IPS DF 4.7 (cell line): ENCODE measurements around the gene EPS8L1.

ENCODE experiments used
- DNase-seq: peaks from one replicate; pipeline ENCODE4 v3.0.0-alpha.2; 2013; ENCODE audit warnings: low spot score; ENCODE audit errors: extremely low read depth

Gene EPS8L1

DNA sequence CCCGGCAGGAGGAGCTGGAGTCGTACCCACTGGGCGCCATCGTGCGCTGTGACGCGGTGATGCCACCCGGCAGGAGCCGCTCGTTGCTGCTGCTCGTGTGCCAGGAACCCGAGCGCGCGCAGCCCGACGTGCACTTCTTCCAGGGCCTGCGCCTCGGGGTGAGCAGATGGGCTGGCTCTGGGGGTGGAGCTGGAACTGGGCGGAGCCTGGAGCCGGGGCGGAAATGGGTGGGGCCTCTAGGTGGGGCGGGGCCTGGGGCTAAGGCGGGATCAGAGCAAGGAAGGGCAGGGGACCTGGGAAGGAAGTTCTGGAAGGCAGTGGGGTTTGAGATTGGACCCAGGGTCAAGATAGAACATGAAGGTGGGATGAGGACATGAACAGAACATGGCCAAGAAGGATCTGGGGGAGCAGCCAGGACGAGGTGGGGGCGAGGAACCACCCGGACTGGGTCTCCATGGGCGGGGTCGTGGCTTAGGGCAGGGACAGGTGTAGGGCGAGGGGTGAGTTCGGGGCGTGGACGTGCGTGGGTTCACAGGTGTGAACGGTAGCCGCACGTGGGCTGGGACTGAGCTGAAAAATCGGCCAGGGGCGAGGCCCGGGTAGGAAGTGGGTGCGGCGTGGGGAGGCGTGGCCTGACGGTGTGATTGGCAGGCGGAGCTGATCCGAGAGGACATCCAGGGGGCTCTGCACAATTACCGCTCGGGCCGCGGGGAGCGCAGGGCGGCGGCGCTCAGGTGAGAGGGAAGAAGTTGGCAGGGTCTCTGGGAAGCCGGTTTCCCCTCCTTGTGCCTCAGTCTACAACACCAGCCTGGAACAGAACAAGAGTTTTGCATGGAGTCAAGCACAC, 4.7 kb downstream of the EPS8L1 start:
- no peak for DNase-seq

DNA sequence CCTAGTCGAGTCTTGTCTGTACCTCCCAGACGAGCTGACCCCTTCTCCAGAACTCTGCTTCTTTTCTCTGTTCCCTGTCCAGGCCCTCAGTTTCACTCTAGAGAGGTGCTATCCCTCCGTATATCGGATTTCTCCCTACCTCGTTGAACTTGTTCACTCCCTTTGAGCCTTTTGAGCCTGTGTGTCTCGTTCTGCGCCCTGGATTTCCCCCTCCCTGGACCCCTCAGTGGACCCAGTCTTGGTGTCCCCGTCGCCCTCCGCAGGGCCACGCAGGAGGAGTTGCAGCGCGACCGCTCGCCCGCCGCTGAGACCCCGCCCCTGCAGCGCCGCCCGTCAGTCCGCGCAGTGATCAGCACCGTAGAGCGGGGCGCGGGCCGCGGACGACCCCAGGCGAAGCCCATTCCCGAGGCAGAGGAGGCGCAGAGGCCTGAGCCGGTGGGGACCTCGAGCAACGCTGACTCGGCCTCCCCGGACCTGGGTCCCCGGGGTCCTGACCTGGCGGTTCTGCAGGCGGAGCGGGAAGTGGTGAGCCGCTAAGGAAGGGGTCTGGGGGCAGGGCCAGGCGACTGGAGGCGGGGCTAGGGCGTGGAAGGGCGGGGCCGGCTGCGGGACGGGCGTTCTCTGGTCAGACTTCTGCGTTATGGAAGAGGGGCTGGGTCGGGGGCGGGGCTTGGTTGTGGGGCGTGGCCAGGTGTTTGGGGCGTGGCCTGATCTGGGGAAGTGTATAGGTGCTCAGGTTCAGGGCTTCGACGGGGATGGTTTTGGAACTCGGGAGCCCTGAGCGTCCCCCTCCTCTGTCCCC, 5.5 kb downstream of the EPS8L1 start:
- DNase-seq: no peak

DNA sequence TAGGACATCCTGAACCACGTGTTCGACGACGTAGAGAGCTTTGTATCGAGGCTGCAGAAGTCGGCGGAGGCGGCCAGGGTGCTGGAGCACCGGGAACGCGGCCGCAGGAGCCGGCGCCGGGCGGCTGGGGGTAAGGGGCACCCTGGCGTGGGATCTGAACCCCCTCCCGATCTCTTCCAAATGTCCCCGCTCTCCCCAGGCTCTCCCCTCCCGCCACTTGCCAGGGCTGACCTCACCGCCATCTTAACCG, 6.0 kb downstream of the EPS8L1 start:
- no peak for DNase-seq

GRCh38 chr19:55082020-55082851, 6.6 kb downstream of the EPS8L1 start:
- DNase-seq: no peak

- DNase-seq: no peak
These were observed 7.6 kb downstream of the EPS8L1 start for GRCh38 chr19:55083004-55083850.

GRCh38 chr19:55084416-55084815, 8.7 kb downstream of the EPS8L1 start:
- no peak for DNase-seq

GRCh38 chr19:55085923-55086715, 10.4 kb downstream of the EPS8L1 start:
- DNase-seq: no peak

- no peak for DNase-seq
These were observed 11.3 kb downstream of the EPS8L1 start for GRCh38 chr19:55086730-55087541.

- DNase-seq: no peak
These were observed 11.9 kb downstream of the EPS8L1 start for GRCh38 chr19:55087542-55087901.

GRCh38 chr19:55088021-55088451, 12.4 kb downstream of the EPS8L1 start:
- no peak for DNase-seq

- no peak for DNase-seq
These were observed 13.1 kb downstream of the EPS8L1 start for GRCh38 chr19:55088543-55089341.

GRCh38 chr19:55089342-55089944, 13.8 kb downstream of the EPS8L1 start:
- no peak for DNase-seq

DNA sequence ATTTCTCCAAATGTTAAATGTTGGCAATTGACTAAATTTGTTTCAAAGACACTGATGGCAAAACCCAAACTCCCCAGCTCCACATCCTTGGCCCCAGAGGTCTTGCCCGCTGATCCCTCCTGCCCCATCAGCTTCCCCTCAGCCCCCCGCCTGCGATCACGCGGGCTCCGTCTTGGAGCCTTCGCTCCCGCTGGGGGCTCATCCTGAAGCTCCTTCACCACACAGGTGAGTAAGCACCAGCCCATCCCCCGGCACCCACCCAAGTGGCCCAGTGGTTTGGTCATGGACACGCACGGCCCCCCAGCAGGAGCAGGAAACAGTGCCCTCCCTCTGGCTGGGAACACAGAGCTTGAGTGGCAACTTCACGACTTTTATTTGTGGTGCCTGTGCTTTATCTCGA, 14.9 kb downstream of the EPS8L1 start:
- DNase-seq: no peak

DNA sequence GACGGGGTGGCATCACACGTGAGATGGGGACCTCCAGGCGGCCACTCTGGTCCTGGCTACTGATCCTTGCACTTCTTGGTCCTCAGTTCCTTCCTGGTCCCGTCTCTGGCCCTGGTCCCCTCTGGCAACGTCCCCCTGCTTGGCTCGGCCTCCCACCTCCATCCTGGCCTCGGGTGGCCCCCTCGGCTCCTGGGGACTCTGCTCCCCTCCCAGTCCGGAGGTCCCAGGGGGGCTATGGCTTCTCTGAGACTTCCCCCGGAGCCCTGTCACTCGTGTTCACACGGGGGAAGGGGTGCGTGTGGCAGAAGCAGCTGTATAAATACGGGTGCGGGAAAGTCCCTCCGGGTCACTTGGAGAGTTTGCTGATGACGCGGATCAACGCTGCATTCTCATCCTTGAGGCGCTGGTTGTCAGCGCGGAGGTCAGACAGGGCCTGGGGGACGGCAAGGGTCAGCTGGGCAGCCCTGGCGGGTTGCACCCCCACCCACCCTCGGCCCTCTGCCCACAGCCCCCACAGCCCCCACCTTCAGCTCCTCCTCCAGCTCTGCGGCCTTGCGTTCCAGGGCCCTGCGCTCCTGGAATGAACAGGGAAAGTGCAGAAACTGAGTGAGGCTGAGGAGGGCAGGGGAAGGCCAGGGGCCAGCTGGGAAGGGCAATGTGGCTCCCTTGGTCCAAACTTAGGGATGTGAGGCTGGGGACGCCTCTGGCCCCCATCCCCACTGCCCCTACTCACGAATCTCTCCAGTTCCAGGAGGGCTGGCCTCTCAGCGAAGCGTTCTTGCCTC, 15.6 kb downstream of the EPS8L1 start:
- DNase-seq: no peak

DNA sequence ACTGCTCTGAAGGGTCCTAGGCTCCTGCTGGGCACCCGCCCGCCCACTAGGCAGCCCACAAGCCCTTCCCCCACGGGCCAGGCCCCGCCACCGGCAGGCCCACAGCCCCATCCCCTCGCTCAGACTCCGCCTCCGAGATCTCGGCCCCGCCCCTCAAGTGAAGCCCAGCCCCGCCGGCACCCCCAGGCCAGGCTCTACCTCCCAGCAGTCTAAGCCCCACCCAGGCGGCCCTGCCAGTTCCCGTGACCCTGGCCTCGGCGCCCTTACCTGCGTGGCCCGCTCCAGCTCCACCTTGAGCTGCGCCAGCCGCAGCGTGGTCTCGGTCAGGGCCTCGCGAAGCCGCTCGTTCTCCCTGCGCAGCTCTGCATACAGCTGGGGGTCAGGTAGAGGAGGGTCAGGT, 16.3 kb downstream of the EPS8L1 start:
- DNase-seq: no peak

DNA sequence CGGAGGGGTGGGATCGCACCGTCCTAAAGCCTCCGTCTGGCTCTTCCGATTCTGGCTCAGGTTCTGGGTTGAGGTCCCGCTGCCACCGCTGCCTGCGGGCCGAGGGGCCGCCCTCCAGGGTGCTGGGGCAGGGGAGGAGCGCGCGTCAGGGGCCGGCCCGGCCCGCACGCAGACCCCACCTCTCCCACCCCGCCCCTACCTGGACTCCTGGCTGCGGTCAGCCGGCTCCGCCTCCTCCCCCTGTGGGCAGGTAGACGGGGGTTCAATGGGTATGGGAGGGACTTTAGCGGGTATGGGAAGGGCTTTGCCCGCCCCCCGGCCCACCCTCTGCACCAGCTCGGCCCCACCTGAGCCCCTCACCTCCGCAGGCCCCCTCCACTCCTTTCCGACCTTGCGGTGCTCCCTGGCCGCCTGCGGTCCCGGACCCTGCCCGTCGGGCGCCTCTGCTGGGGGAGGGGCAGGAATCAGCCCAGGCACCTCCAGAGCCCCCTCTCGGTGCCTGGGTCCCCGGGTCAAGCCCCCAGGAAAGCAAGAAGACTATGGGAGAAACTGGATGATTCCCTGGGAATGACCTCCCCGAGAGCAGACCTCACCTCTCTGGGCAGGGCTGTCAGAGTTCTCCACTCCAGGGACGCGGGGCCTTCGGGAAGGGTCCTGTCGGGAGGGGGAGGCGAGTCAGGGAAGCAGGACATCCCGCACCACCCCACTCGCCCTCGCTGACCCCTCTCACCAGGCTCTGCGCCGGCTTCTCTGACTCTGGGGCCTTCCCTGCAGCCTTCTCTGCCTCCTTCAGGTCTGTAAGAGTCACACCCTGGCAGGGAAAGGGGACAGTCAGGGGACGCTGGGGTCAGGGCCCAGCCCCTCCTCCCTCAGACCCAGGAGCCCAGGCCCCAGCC, 17.0 kb downstream of the EPS8L1 start:
- DNase-seq: no peak
